GM23338 (cell line): Measurements from ENCODE around the gene QKI. TPM values are rescaled to one million over a fixed set of nuclear protein-coding genes. Genes with fewer than 3 reads are reported as not detected.

Source experiments
- ATAC-seq: fragments of 200-7000 bp; cut with Tn5 transposase; 3 replicates; pipeline ENCODE4 v1.9.1; 2020
- DNase-seq: peaks from one replicate; pipeline ENCODE4 v3.0.0-alpha.2; 2015; ENCODE audit warnings: low spot score
- H2AFZ ChIP-seq: fragments of 200-600 bp; sonication (generic); 2 replicates; pipeline ENCODE4 v1.8.0; 2016; ENCODE audit warnings: antibody characterized with exemption, mild to moderate bottlenecking, moderate library complexity
- H3F3A ChIP-seq: fragments of 200-600 bp; sonication (generic); replicated peaks from 2 replicates; pipeline ENCODE4 v1.8.0; 2017; ENCODE audit warnings: antibody characterized with exemption, mixed run types, low read depth
- H3K27ac ChIP-seq: fragments of 200-600 bp; sonication (generic); 2 replicates; pipeline ENCODE4 v1.6.1; 2016; ENCODE audit warnings: low read depth
- H3K27me3 ChIP-seq: fragments of 200-600 bp; sonication (generic); 2 replicates; pipeline ENCODE4 v1.8.0; 2016; ENCODE audit warnings: mild to moderate bottlenecking, mixed run types, moderate library complexity; ENCODE audit not compliant: insufficient read depth
- H3K36me3 ChIP-seq: fragments of 200-600 bp; sonication (generic); 2 replicates; pipeline ENCODE4 v1.8.0; 2016; ENCODE audit warnings: mild to moderate bottlenecking; ENCODE audit not compliant: insufficient read depth
- H3K4me1 ChIP-seq: fragments of 200-600 bp; sonication (generic); 2 replicates; pipeline ENCODE4 v1.8.0; 2016; ENCODE audit warnings: mild to moderate bottlenecking, moderate library complexity; ENCODE audit not compliant: insufficient read depth
- H3K4me2 ChIP-seq: fragments of 200-600 bp; sonication (generic); 2 replicates; pipeline ENCODE4 v1.7.1; 2017; ENCODE audit warnings: mixed run types
- H3K4me3 ChIP-seq: fragments of 200-600 bp; sonication (generic); 2 replicates; pipeline ENCODE4 v1.6.1; 2016; ENCODE audit warnings: mixed run types
- H3K79me2 ChIP-seq: fragments of 200-600 bp; sonication (generic); replicated peaks from 2 replicates; pipeline ENCODE4 v1.8.0; 2017; ENCODE audit warnings: mild to moderate bottlenecking; ENCODE audit not compliant: insufficient read depth
- H3K9me2 ChIP-seq: fragments of 200-600 bp; sonication (generic); 2 replicates; pipeline ENCODE4 v1.8.0; 2017; ENCODE audit not compliant: insufficient read depth
- H4K20me1 ChIP-seq: fragments of 200-600 bp; sonication (generic); replicated peaks from 2 replicates; pipeline ENCODE4 v1.8.0; 2017; ENCODE audit warnings: mild to moderate bottlenecking; ENCODE audit not compliant: insufficient read depth
- H3K27ac Mint-ChIP-seq: 2 replicates; pipeline ENCODE4 v1.8.0; 2020; ENCODE audit warnings: inconsistent platforms, mild to moderate bottlenecking, moderate library complexity, mixed read lengths
- H3K27me3 Mint-ChIP-seq: 3 replicates; pipeline ENCODE4 v1.8.0; 2022; ENCODE audit warnings: low read depth, mild to moderate bottlenecking, moderate library complexity, mixed read lengths, inconsistent platforms; ENCODE audit not compliant: insufficient read depth, poor library complexity
- H3K36me3 Mint-ChIP-seq: 3 replicates; pipeline ENCODE4 v1.8.0; 2021; ENCODE audit warnings: low read depth, mild to moderate bottlenecking, inconsistent platforms, moderate library complexity, mixed read lengths
- H3K4me1 Mint-ChIP-seq: 3 replicates; pipeline ENCODE4 v1.8.0; 2020; ENCODE audit warnings: mild to moderate bottlenecking, inconsistent platforms, mixed read lengths
- H3K4me3 Mint-ChIP-seq: 3 replicates; pipeline ENCODE4 v1.8.0; 2021; ENCODE audit warnings: moderate library complexity, mild to moderate bottlenecking, inconsistent platforms, mixed read lengths
- H3K9me3 Mint-ChIP-seq: 3 replicates; pipeline ENCODE4 v1.8.0; 2020; ENCODE audit warnings: moderate library complexity, mild to moderate bottlenecking, inconsistent platforms, mixed read lengths
- EZH2 ChIP-seq: fragments of 200-600 bp; sonication (generic); IDR thresholded peaks from one replicate; pipeline ENCODE4 v1.8.0; 2017; ENCODE audit warnings: antibody characterized with exemption, mild to moderate bottlenecking, low read depth; ENCODE audit not compliant: unreplicated experiment
- EZH2phosphoT487 ChIP-seq: fragments of 200-600 bp; sonication (generic); IDR thresholded peaks from one replicate; pipeline ENCODE4 v1.8.1; 2018; ENCODE audit warnings: antibody characterized with exemption; ENCODE audit not compliant: unreplicated experiment
- JUNB ChIP-seq: IDR thresholded peaks from one replicate; pipeline ENCODE4 v1.6.1; 2016; ENCODE audit warnings: antibody characterized with exemption; ENCODE audit not compliant: unreplicated experiment
- NANOG ChIP-seq: IDR thresholded peaks from 2 replicates; pipeline ENCODE4 v1.6.1; 2016; ENCODE audit warnings: antibody characterized with exemption, borderline replicate concordance
- POLR2AphosphoS5 ChIP-seq: IDR thresholded peaks from 2 replicates; pipeline ENCODE4 v1.6.1; 2016; ENCODE audit warnings: antibody characterized with exemption, low read depth
- STAT1 ChIP-seq: IDR thresholded peaks from one replicate; pipeline ENCODE4 v1.6.1; 2016; ENCODE audit warnings: antibody characterized with exemption; ENCODE audit not compliant: unreplicated experiment
- ZNF114 ChIP-seq: fragments of 250-450 bp; sonication (Bioruptor Pico); IDR thresholded peaks from 2 replicates; pipeline ENCODE4 v1.5.0; 2020; ENCODE audit warnings: mild to moderate bottlenecking, moderate library complexity
- ZNF331 ChIP-seq: fragments of 250-450 bp; sonication (Bioruptor Pico); IDR thresholded peaks from 2 replicates; pipeline ENCODE4 v1.5.0; 2020; ENCODE audit warnings: low read depth, mild to moderate bottlenecking, moderate library complexity
- polyA plus RNA-seq: library from polyadenylated mRNA; unstranded; fragments of >200 nt; fragmentation: Nextera tagmentation; extraction: Ambion mirVana; gene quantifications from 2 replicates; pipeline ENCODE4 v1.2.1, GENCODE V29; 2016
- total RNA-seq: library from RNA; depleted of rRNA; stranded (reverse); fragments of >200 nt; shearing (Covaris generic); gene quantifications from 2 replicates; pipeline ENCODE4 v1.2.3, GENCODE V29; 2014
- TF ChIP-seq, protein P1 (sequence below): fragments of 250-450 bp; sonication (Bioruptor Pico); IDR thresholded peaks from 2 replicates; pipeline ENCODE4 v1.5.0; 2020; ENCODE audit warnings: mild to moderate bottlenecking, moderate library complexity
- TF ChIP-seq, protein P2 (sequence below): IDR thresholded peaks from 2 replicates; pipeline ENCODE4 v1.6.1; 2016; ENCODE audit warnings: antibody characterized with exemption

QKI gene
- total and polyA plus RNA-seq, 2 experiments from 2014 or later, result 60.8 to 159 TPM

DNA sequence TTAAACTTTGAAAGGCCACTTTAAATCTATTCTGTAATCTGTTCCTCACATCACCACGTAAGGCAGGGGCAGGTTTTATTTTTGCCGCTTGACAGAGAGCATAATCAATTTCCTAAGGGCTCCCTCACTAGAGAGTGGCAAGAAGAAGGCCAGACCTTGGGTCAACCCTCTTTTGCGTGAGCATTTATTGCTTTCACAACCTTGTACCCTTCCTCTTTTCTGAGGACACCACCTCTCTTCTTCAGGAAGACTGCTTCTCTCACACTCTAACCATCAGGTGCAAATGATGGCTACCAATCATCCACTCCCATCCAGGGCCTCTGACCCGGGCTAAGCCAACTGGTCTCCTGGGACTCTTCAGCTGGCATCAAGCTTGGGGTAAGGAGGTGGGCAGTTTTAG is 25.2 kb upstream of the QKI start:
- no peak overlapping the region for H3K4me3 Mint-ChIP-seq
- peaks cover 7% of the 10 kb centered on the region; the same call in 2 of the 3 replicates for H3K4me1 Mint-ChIP-seq
- DNase-seq (no peak), ATAC-seq (no peak)
- Histone ChIP-seq H3K4me2 (no peak overlapping the region), H3F3A (no peaks in the 10 kb centered on the region), H3K4me1 (no peaks in the 10 kb centered on the region), H3K27me3 (no peaks in the 10 kb centered on the region), H2AFZ (peak overlapping the region; percentile 63), H3K36me3 (no peaks in the 10 kb centered on the region), H4K20me1 (no peaks in the 10 kb centered on the region), H3K79me2 (no peaks in the 10 kb centered on the region), H3K27ac (no peak overlapping the region), H3K4me3 (no peak overlapping the region), H3K9me2 (no peaks in the 10 kb centered on the region)
- TF ChIP-seq, protein P1, sequence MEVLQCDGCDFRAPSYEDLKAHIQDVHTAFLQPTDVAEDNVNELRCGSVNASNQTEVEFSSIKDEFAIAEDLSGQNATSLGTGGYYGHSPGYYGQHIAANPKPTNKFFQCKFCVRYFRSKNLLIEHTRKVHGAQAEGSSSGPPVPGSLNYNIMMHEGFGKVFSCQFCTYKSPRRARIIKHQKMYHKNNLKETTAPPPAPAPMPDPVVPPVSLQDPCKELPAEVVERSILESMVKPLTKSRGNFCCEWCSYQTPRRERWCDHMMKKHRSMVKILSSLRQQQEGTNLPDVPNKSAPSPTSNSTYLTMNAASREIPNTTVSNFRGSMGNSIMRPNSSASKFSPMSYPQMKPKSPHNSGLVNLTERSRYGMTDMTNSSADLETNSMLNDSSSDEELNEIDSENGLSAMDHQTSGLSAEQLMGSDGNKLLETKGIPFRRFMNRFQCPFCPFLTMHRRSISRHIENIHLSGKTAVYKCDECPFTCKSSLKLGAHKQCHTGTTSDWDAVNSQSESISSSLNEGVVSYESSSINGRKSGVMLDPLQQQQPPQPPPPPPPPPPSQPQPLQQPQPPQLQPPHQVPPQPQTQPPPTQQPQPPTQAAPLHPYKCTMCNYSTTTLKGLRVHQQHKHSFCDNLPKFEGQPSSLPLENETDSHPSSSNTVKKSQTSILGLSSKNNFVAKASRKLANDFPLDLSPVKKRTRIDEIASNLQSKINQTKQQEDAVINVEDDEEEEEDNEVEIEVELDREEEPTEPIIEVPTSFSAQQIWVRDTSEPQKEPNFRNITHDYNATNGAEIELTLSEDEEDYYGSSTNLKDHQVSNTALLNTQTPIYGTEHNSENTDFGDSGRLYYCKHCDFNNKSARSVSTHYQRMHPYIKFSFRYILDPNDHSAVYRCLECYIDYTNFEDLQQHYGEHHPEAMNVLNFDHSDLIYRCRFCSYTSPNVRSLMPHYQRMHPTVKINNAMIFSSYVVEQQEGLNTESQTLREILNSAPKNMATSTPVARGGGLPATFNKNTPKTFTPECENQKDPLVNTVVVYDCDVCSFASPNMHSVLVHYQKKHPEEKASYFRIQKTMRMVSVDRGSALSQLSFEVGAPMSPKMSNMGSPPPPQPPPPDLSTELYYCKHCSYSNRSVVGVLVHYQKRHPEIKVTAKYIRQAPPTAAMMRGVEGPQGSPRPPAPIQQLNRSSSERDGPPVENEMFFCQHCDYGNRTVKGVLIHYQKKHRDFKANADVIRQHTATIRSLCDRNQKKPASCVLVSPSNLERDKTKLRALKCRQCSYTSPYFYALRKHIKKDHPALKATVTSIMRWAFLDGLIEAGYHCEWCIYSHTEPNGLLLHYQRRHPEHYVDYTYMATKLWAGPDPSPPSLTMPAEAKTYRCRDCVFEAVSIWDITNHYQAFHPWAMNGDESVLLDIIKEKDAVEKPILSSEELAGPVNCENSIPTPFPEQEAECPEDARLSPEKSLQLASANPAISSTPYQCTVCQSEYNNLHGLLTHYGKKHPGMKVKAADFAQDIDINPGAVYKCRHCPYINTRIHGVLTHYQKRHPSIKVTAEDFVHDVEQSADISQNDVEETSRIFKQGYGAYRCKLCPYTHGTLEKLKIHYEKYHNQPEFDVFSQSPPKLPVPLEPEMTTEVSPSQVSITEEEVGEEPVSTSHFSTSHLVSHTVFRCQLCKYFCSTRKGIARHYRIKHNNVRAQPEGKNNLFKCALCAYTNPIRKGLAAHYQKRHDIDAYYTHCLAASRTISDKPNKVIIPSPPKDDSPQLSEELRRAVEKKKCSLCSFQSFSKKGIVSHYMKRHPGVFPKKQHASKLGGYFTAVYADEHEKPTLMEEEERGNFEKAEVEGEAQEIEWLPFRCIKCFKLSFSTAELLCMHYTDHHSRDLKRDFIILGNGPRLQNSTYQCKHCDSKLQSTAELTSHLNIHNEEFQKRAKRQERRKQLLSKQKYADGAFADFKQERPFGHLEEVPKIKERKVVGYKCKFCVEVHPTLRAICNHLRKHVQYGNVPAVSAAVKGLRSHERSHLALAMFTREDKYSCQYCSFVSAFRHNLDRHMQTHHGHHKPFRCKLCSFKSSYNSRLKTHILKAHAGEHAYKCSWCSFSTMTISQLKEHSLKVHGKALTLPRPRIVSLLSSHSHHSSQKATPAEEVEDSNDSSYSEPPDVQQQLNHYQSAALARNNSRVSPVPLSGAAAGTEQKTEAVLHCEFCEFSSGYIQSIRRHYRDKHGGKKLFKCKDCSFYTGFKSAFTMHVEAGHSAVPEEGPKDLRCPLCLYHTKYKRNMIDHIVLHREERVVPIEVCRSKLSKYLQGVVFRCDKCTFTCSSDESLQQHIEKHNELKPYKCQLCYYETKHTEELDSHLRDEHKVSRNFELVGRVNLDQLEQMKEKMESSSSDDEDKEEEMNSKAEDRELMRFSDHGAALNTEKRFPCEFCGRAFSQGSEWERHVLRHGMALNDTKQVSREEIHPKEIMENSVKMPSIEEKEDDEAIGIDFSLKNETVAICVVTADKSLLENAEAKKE (CRISPR knock-in tag), result no peak
- TF ChIP-seq NANOG (no peak), ZNF114 (CRISPR knock-in tag) (no peak), JUNB (no peak), STAT1 (no peak), POLR2AphosphoS5 (no peak)
- no peaks in the 10 kb centered on the region for H3K36me3 Mint-ChIP-seq
- no peak overlapping the region for H3K27ac Mint-ChIP-seq
- peaks cover 4% of the 10 kb centered on the region for H3K27me3 Mint-ChIP-seq
- no peaks in the 10 kb centered on the region for H3K9me3 Mint-ChIP-seq

DNA sequence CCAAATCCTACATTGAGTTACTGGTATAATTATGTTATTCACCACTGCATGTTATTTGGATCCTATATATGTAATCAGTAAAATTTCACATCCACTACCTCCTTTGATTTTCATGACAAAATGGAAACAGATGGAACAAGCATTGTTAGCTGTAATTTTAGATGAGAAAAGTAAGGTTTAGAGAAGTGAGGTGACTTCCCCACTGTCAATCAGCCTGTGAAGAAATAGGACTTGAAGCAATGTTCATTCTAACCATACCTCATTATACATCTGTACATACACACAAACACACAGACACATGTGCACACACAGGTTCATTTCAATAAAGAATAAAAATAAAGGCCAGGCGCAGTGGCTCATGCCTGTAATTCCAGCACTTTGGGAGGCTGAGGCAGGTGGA is 23.7 kb upstream of the QKI start:
- H3K9me2 ChIP-seq, result no peaks in the 10 kb centered on the region
- Mint-ChIP-seq H3K27ac (no peak overlapping the region), H3K36me3 (no peaks in the 10 kb centered on the region), H3K4me1 (peaks cover 18% of the 10 kb centered on the region), H3K27me3 (peaks cover 4% of the 10 kb centered on the region), H3K4me3 (no peak overlapping the region), H3K9me3 (no peaks in the 10 kb centered on the region)
- no peaks in the 10 kb centered on the region for H3K79me2 ChIP-seq
- H3F3A ChIP-seq, result no peaks in the 10 kb centered on the region
- DNase-seq (no peak), ATAC-seq (no peak)
- H3K4me1 ChIP-seq, result peaks cover 3% of the 10 kb centered on the region; the same call in 1 of the 2 replicates
- H4K20me1 ChIP-seq, result no peaks in the 10 kb centered on the region
- H3K27ac ChIP-seq, result no peak overlapping the region
- no peaks in the 10 kb centered on the region for H3K36me3 ChIP-seq
- no peaks in the 10 kb centered on the region for H3K27me3 ChIP-seq
- no peak overlapping the region for H2AFZ ChIP-seq
- no peak overlapping the region for H3K4me3 ChIP-seq
- no peak overlapping the region for H3K4me2 ChIP-seq
- TF ChIP-seq, protein P2, sequence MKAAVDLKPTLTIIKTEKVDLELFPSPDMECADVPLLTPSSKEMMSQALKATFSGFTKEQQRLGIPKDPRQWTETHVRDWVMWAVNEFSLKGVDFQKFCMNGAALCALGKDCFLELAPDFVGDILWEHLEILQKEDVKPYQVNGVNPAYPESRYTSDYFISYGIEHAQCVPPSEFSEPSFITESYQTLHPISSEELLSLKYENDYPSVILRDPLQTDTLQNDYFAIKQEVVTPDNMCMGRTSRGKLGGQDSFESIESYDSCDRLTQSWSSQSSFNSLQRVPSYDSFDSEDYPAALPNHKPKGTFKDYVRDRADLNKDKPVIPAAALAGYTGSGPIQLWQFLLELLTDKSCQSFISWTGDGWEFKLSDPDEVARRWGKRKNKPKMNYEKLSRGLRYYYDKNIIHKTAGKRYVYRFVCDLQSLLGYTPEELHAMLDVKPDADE, result no peak
- TF ChIP-seq EZH2phosphoT487 (no peak), JUNB (no peak), NANOG (no peak), EZH2 (no peak), STAT1 (no peak), ZNF331 (CRISPR knock-in tag) (no peak), POLR2AphosphoS5 (no peak), ZNF114 (CRISPR knock-in tag) (no peak)
